Activated T-cell treated with anti-CD3 and anti-CD28 coated beads, Interleukin-2, amount 50 U/mL, for 48 hours (primary cell): ENCODE measurements around the gene APOL1.

ENCODE experiments used
- DNase-seq, 2 experiments: peaks; one replicate each; pipeline ENCODE4 v3.0.0-alpha.2; 2020

APOL1 gene

DNA sequence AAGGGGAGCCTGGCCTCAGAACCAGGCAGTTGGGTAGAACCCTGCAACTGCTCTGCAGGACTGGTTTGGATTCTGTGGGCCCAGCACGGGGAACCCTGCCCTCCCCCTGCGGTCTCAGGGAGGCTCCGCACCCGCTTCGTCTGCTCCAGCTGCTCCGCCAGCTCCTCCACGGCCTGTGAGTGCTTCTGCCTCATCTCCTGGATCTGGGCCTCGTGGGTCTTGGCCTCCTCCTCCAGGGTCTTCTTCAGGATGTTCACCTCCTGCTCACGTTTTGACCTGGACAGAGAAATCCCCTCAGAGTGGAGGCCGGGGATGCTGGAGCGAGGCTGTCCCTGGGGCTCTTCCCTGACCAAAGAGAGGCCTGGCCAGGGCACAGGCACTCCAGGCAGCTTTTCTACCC is 41.9 kb downstream of the APOL1 start:
- no peak for DNase-seq

DNA sequence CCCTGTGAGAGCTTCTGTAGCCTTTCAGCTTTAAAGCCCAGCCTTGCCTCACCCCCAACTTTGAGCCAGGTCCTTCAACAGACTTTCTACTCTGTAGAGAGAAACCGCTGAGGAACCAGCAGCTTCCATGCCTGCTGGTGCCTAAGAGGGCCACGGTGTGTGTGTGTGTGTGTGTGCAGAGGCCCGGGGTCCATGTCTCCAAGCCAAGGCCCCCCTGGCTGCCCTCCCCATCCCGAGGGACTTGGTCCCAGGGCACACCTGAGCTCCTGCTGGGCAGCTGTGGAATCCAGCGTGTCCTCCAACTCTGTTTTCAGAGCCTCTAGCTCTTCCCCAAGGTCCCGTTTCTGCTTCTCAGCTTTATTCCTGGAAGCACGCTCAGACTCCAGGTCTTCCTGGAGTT is 42.3 kb downstream of the APOL1 start:
- no peak for DNase-seq

DNA sequence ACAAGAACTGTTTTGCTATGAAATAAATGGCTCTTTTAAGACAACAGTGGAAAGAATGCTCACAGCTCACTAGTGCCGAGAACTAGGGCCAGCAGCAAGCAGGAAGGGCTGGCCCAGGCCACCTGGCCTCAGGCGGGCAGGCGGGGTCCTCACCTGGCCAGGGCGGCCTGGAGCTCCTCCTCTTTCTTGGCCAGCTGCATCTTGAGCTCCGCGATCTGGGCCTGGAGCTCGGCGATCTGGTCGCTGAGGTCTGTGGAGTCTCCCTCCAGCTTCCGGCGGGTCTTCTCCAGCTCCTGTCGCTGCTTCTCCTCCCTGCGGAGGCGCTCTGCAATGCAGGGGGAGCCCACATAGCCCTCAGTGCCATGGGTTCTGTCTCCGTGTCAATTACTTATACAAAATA is 43.8 kb downstream of the APOL1 start:
- DNase-seq = no peak

DNA sequence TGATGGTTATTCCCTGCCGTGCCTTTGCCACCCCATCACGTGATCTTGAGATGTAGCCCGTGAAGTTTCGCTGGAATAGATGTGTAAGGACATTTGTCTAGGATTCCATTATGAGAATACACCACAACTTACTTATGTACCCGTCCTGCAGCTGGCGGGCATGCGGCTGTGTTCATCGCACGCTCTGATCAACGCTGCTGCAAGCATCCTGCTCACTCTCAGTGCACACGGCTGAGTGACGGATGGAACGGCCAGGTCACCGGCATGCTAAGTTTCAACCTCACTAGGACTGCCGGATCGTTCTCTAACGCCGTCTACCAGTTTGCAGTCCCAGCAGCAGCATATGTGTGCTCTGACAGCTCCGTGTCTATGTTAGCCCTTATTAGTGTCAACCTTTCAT is 44.6 kb downstream of the APOL1 start:
- no peak for DNase-seq

DNA sequence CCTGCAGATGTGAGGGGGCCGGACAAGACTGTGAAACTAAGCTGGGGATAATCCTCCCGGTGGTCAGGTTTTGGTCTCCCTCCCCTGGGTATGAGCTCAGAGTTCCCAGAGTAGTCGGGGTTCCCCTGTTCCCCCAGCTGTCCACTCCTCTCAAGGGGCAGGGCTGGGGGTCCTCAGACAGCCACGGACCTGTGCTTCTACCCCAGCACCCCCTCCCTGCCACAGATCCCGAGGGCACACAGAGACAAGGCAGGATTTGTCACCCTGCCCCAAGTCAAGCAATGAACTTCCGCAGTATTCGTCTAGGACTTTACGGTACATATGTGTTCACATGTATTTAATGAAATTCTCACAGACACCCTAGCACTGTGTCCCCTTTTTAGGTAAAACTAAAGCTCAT is 45.2 kb downstream of the APOL1 start:
- no peak for DNase-seq

DNA sequence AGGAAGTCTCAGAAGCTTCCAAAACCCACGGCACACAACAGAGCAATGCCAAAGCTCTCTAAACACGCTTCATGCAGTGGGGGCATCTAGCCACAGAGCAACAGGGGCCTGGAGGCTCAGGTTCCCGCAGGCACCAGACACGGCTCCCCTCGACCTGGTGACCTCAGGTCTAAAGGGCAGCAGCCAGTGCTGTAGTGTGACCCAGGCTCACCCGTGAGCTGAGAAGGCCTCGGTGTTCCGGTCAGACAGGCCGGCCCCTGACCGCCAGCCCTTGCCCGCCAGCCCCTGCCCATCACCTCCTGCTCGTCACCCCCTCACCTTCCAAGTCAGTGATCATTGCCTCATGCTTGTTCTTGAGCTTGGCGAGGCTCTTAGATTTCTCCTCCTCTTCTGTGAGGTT is 45.7 kb downstream of the APOL1 start:
- no peak for DNase-seq

DNA sequence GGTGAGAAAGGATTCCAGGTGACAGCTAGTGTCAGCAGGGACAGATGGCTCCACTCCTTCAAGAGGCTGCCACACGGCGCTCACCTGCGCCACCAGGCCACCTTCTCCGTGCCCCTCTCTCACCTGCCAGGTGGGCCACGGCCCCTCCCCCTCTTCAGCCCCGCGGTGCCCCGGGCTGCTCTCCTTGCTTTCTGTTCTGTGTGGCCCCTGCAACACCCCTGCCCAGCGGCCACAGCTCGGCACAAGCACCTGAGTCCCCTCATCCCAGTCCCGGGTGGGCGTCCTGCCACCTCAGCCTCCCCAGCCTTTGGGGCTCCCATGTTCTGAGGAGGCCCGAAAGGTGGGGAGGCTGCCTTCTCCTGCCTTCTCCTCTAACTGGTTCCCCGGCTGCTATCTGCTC is 46.4 kb downstream of the APOL1 start:
- DNase-seq = no peak

DNA sequence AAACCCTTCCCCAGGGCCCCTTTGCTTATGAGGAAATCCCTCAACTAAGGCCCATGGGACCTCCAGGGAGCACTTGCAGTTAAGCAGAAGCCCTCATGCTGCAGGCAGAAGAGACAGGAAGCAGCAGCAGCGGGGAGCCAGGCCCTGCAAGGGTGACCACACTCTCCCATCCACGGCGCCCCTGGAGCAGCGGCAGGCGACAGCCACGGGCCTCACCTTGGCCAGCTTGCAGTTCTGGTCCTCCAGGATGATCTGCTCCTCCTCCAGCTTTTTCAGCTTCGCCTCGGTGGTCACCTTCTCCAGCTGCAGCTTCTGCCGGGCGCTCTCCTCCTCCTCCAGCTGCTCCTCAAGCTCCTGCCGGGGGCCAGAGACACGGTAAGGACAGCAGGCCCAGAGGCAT is 47.0 kb downstream of the APOL1 start:
- no peak for DNase-seq

DNA sequence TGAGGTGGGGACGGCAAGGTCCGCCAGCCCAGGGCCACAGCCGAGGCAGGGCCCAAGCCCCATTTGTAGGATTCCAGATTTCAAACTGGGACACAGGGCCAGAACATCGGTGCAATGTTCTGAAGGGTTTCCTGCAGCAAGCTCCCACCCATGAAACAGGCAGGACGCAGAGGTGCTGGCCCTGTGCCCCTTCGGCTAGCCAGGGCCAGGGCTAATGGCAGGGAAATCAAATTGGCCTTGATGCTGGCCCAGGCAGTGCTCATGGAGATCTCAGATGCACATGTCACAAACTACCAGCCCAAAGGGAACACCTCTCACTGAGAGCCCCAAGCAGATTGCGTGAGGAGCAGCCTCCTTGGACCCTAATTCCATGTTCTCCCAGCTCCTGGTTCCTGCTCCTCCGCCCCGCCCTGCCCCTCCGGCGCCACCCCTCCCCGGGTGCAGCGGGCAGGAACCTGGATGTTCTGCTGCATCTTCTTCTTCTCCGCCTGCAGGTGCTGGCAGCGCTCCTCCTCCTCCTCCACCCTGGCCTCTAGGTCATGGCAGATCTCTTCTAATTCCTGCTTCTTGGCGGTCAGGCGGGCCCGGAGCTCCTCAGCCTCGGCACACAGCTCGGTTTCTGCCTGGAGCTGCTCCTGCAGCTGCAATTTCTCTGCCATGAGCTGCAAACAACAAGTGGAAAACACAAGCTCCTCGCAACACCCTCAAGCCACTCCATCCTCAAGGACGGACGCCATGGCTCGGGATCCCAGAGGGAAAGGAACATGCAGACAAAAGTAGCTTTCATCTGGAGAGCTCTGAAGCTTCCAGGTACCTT is 47.7 kb downstream of the APOL1 start:
- no peak for DNase-seq

DNA sequence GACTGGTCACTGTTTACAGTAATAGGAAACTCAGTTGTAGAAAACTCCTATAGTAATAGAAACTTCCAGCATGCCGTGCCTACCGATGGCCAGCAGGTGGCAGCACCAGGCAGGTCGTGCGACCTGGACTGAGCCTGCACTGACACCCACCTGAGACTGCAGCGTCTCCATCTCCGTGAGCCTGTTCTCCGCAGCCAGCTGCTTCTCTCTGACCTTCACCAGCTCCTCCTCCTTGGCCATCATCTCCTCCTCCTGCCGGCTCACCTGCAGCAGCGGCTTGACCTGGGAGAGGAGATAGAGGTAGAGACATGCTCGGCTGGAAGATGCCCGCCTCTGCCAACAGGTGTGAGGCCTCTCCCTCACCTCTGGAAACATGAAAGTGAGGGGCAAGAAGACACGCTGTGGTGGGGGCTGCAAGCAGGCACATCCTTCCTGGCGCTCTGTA is 48.5 kb downstream of the APOL1 start:
- DNase-seq = peak; percentile 88 to 90

DNA sequence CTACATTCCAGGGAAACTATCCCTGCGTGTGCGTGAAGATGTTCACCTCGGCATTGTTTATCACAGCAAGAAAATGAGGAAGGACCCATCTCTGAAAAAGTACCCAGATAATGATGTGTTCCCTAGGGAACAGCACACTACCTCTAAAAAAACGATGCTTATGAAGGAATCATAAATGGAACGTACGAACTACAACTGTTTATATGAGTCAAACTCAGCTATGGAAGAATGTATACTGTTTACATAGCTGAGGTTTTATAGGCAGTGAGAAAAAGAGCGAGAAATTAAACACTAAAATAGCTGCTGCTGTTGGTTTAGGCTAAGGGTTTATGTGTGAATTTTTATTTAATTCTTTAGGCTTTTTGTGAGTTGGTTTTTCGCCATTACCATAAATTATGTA is 48.9 kb downstream of the APOL1 start:
- no peak for DNase-seq

DNA sequence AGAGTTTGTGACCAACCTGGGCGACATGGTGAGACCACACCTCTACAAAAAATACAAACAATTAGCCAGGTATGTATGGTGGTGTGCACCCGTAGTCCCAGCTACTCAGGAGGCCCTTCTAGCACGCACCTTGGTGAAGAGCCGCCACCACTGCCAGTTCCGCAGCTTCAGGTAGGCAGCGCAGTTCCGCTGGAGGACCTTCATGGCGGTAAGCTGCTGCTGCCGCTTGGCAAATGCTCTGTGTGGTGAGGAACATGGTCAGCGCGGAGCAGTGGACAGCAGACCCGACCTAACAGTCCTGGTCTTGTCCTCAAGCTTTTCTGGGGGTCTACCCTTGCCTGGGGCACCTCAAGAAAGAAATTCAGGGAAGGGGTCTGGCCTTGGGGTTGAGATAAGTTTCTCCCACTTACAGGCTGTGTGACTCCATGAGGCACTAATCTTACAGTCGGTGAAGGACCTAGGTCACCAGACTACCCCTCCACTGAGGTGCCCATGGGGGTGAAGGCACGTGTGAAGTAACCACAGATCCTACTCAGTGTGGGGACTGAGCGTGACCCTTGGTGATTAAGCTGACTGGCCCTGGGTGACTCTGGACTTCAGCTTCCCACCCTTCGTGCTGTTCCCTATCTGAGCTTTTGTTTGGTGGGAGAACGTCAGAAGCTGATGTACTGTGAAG is 49.6 kb downstream of the APOL1 start:
- DNase-seq = no peak

DNA sequence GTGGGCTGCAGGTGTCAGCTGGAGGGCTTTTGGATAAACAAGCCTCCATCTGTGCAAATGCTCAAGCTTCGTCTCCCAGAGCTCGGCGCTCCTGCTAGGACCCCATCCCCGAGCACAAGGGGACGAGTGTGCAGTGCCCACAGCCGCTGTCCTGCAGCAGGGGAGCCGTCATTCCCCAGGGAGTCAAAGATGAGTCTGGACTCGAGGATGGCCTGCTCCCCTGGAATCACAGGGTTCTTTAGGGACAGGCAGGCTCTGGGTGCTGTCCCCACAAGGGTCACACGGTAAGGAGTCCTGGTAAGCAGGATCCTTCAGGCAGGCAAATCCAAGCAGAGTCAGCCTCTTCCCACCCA is 50.2 kb downstream of the APOL1 start:
- DNase-seq = no peak

DNA sequence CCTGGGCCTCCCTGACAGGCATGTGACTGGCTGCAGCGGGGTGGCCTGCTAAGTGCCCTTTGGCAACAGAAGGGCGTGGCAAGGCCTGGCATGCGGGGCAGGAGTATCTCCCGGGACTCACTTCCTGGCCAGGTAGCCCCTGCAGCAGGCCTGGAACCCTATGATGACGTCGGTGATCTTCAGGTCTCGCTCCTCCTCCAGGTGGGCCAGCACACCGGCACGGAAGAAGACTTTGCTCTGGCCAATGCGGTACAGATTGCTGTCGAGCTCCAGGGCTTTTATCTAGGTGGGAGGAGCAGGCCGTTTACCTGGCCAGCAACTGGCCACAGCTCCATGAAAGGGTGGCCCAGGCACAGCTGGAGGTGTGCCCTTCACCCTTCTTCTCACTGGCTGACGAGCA is 50.9 kb downstream of the APOL1 start:
- no peak for DNase-seq

DNA sequence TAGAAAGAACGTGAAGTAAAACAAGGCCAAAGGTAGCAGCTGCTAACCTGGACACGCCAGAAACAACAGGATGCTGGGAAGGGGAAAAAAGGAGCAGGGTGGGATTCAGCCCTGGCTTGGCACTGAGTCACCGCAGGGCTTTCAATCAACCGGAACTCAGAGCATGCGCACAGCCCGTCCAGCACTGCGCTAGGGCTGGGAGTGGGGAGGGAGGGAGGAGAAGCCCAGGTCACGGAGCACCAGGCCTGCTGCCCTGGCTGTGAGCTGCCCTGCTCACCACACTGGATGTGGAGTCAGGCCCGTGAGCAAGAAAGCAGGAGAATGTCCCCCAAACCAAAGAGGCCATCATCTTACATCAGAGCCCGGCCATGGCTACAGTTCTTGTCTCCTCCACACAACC is 51.5 kb downstream of the APOL1 start:
- DNase-seq = no peak

DNA sequence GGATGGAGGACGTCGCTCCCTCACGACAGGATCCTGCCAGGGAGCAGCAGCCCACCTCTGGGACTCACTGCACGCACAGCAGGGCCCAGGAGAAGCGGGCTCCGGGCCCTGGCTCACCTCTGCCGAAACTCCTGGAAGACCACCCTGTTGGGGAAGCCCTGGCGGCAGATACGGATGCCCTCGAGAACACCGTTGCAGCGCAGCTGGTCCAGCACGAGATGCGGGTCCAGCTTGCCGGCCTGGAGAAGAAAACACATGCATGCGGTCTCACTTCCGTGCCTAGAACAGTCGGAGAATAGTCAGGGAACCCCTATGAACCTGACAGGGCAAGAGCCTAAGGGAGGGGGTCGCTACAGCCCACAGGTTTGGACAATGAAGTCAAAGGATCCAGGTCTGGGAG is 52.9 kb downstream of the APOL1 start:
- no peak for DNase-seq

DNA sequence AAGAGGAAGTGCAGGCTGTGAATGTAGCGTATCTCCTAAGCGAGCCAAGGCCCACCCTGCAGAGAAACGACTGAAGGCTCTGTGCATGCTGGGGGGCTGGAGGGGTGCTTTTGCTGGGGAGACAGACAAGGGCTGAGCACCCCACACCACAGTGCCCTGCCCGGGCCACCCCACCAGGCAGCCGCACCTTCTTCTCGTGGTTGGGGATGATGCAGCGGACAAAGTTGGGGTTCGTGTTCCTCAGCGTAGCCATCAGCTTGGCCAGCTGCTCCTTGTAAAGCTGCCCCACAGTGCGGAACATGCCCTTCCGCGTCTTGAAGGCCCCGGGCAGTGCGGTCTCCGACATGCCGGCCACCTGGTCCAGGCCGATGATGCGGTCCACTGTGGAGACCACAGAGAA is 53.3 kb downstream of the APOL1 start:
- DNase-seq = no peak

DNA sequence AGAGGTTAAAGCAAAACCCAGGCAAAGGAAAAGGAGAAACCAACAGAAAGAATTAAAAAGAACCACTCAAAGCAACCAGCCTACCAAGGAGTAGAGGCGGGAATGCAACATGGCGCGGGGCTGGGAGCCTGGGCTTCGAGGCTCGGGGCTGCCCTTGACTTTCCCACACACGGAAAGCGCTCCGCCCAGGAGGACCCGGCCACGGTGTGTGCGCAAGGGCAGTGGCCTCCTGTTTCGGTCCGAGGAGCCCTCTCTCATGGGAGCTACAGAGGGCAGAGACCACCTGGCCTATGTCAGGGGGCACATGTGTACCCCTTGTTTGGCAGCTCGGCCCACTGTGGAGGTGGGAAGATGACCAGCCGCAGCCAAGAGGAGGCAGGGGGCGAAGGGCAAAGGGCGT is 55.9 kb downstream of the APOL1 start:
- no peak for DNase-seq

DNA sequence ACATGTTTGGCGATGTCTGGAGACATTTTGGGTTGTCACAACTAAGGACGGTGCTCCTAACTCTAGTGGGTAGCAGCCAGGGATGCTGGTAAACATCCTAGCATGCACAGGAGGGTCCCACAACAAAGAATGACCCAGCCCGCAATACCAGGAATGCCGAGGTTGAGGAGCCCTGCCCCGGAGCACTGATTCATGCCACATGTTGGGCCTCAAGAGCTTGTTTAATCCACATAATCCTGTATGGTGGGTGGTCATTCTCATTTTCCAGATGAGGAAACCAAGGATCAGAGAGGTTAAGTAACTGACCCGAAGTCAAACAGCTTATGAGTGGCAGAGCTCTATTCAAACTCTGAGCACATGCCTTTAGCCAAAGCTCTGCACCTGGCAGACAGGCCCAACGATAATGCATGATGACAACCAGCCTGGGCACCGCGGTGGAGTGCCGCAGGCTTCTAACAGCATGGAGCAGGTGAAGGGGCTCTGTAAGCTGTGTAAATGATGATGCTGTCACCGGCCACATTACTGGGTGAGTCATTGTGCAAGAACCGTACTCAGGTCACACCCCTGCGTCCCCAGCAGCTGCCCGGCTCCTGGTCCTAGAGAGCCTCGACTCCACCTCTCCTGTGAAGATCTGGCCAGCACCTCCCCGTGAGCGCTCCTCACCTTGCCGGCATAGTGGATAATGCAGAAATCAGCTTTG is 58.6 kb downstream of the APOL1 start:
- DNase-seq = peak in 1 of 2 experiments; percentile 33

DNA sequence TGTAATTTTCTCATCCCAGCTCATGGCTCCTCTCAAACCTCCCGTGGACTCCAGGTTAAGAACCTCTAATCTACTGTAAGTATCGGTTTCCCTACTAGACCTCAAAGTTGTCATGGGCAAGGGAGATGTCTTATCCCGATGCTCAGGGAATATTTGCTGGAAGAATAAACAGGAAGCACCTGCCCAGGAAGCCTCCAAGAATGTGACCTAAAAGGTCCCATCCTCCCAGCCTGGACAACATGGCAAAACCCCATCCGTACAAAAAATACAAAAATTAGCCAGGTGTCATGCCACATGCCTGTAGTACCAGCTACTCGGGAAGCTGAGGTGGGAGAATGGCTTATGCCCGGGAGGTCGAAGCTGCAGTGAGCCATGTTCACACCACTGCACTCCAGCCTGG is 62.4 kb downstream of the APOL1 start:
- DNase-seq = no peak

DNA sequence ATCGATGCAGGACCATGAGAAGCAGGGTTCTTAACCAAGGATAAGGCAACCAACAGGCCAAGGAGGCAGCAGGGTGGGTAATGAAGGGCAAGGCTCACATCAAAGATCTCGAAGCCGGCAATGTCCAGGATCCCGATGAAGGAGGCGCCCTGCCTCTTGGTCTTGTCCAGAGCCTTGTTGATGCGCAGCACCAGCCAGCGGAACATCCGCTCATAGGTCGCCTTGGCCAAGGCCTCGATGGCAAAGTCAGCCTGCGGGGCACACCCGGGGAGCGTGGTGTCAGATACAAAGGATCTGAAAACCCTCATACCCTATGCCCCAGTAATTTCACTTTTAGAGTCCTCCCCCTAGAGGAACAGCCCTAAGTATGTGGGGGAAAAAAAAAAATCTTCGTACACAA is 63.5 kb downstream of the APOL1 start:
- DNase-seq = no peak
